IMR-90 (cell line): ENCODE data around the gene CTCF. TPM values are rescaled to one million over a fixed set of nuclear protein-coding genes. Genes with fewer than 3 reads are reported as not detected.

Experiments
- ATAC-seq: fragments of 200-7000 bp; cut with Tn5 transposase; 2 replicates; pipeline ENCODE4 v1.9.1; 2020; ENCODE audit warnings: low read depth, mild to moderate bottlenecking, moderate library complexity
- BruUV-seq: library from RNA; stranded (reverse); fragments of 400-500 nt; replicated peaks from 2 replicates; lab custom pipeline; 2021; lab: Mats Ljungman, UMichigan
- CTCF ChIA-PET: fragments of 300-600 bp; formaldehyde crosslinking; extraction: SDS; loops from one replicate; lab custom pipeline; 2021; ENCODE audit warnings: antibody characterized with exemption; lab: Yijun Ruan, JAX
- POLR2A ChIA-PET: fragments of 300-600 bp; sonication (Branson Sonifier 250); formaldehyde crosslinking; loops from one replicate; lab custom pipeline; 2022; ENCODE audit warnings: antibody characterized with exemption; ENCODE audit not compliant: unreplicated experiment; lab: Charles Lee
- DNase-seq: peaks from one replicate; pipeline ENCODE4 v3.0.0; 2013
- H2AFZ ChIP-seq: replicated peaks from 2 replicates; pipeline ENCODE3; 2013; ENCODE audit warnings: low read length, mild to moderate bottlenecking; ENCODE audit not compliant: poor library complexity
- H2AK5ac ChIP-seq: 2 replicates; pipeline ENCODE4 v1.6.1; 2013; ENCODE audit warnings: low read depth, low read length, inconsistent platforms
- H2AK9ac ChIP-seq: replicated peaks from 2 replicates; pipeline ENCODE3; 2013; ENCODE audit warnings: mild to moderate bottlenecking, low read depth, low read length, moderate library complexity; ENCODE audit not compliant: poor library complexity
- H2BK120ac ChIP-seq: 2 replicates; pipeline ENCODE4 v1.6.1; 2013; ENCODE audit warnings: low read depth, low read length, inconsistent platforms
- H2BK15ac ChIP-seq: 3 replicates; pipeline ENCODE4 v1.6.1; 2013; ENCODE audit warnings: low read depth, low read length, inconsistent platforms
- H2BK20ac ChIP-seq: 2 replicates; pipeline ENCODE4 v1.6.1; 2013; ENCODE audit warnings: low read depth, mild to moderate bottlenecking, inconsistent platforms, low read length, moderate library complexity
- H2BK5ac ChIP-seq: 2 replicates; pipeline ENCODE4 v1.6.1; 2013; ENCODE audit warnings: mild to moderate bottlenecking, low read depth, low read length, inconsistent platforms; ENCODE audit not compliant: poor library complexity, severe bottlenecking
- H3K14ac ChIP-seq: replicated peaks from 2 replicates; pipeline ENCODE4 v1.6.1; 2013; ENCODE audit warnings: low read depth, low read length, inconsistent platforms
- H3K18ac ChIP-seq: 2 replicates; pipeline ENCODE4 v1.6.1; 2013; ENCODE audit warnings: low read depth, low read length, control low read depth
- H3K23ac ChIP-seq: 2 replicates; pipeline ENCODE4 v1.6.1; 2013; ENCODE audit warnings: low read depth, low read length, inconsistent platforms
- H3K27ac ChIP-seq: 2 replicates; pipeline ENCODE4 v1.5.1; 2013; ENCODE audit warnings: mild to moderate bottlenecking, control low read depth, low read length; ENCODE audit not compliant: insufficient read depth
- H3K27me3 ChIP-seq: 2 replicates; pipeline ENCODE4 v1.6.1; 2013; ENCODE audit warnings: low read length; ENCODE audit not compliant: control insufficient read depth, insufficient read depth
- H3K36me3 ChIP-seq: 2 replicates; pipeline ENCODE4 v1.6.1; 2013; ENCODE audit warnings: low read length, mixed read lengths; ENCODE audit not compliant: control insufficient read depth, insufficient read depth
- H3K4ac ChIP-seq: 2 replicates; pipeline ENCODE4 v1.6.1; 2013; ENCODE audit warnings: low read depth, low read length, inconsistent platforms
- H3K4me1 ChIP-seq: 2 replicates; pipeline ENCODE4 v1.6.1; 2013; ENCODE audit warnings: low read length, mixed read lengths; ENCODE audit not compliant: control insufficient read depth, insufficient read depth
- H3K4me2 ChIP-seq: 2 replicates; pipeline ENCODE4 v1.6.1; 2013; ENCODE audit warnings: low read depth, mild to moderate bottlenecking, control low read depth, low read length, moderate library complexity
- H3K4me3 ChIP-seq: 2 replicates; pipeline ENCODE4 v1.5.1; 2013; ENCODE audit warnings: low read depth, mild to moderate bottlenecking, control low read depth, low read length, moderate library complexity; ENCODE audit not compliant: insufficient read depth
- H3K56ac ChIP-seq: 2 replicates; pipeline ENCODE4 v1.6.1; 2013; ENCODE audit warnings: low read length, inconsistent platforms; ENCODE audit not compliant: insufficient read depth; ENCODE audit errors: extremely low read depth
- H3K79me1 ChIP-seq, 2 experiments: 2 replicates each; pipeline ENCODE4 v1.6.1; 2013; ENCODE audit warnings: low read length in 2 of 2, inconsistent platforms in 1 of 2, low read depth in 1 of 2
- H3K9ac ChIP-seq: 2 replicates; pipeline ENCODE4 v1.6.1; 2013; ENCODE audit warnings: low read depth, low read length, control low read depth
- H3K9me1 ChIP-seq: 2 replicates; pipeline ENCODE4 v1.6.1; 2013; ENCODE audit warnings: low read length, inconsistent platforms; ENCODE audit not compliant: insufficient read depth
- H3K9me3 ChIP-seq: 2 replicates; pipeline ENCODE4 v1.6.1; 2013; ENCODE audit warnings: low read length; ENCODE audit not compliant: control insufficient read depth, insufficient read depth
- H4K20me1 ChIP-seq: 2 replicates; pipeline ENCODE4 v1.6.1; 2013; ENCODE audit warnings: low read length, inconsistent platforms; ENCODE audit not compliant: insufficient read depth
- H4K5ac ChIP-seq: 2 replicates; pipeline ENCODE4 v1.6.1; 2013; ENCODE audit warnings: mild to moderate bottlenecking, low read depth, low read length, control low read depth
- H4K8ac ChIP-seq, 2 experiments: 2 replicates each; pipeline ENCODE4 v1.6.1; 2013; ENCODE audit warnings: low read depth in 2 of 2, low read length in 2 of 2, control low read depth in 1 of 2, inconsistent platforms in 1 of 2
- H4K91ac ChIP-seq: 2 replicates; pipeline ENCODE4 v1.6.1; 2013; ENCODE audit warnings: low read depth, low read length, inconsistent platforms; ENCODE audit not compliant: insufficient read depth
- BHLHE40 ChIP-seq: fragments of 150-350 bp; IDR thresholded peaks from 2 replicates; pipeline ENCODE4 v1.6.1; 2016; ENCODE audit warnings: mild to moderate bottlenecking, low read depth, low read length
- CEBPB ChIP-seq: IDR thresholded peaks from 2 replicates; pipeline ENCODE4 v1.6.1; 2012; ENCODE audit warnings: low read depth, low read length, improper control_type of control experiment
- CHD1 ChIP-seq: IDR thresholded peaks from 2 replicates; pipeline ENCODE4 v1.6.1; 2012; ENCODE audit warnings: low read depth, low read length, improper control_type of control experiment
- CTCF ChIP-seq: conservative IDR thresholded peaks from 2 replicates; pipeline ENCODE4 v1.5.1; 2012; ENCODE audit warnings: mild to moderate bottlenecking, low read depth, low read length, improper control_type of control experiment
- ELK1 ChIP-seq: fragments of 150-350 bp; IDR thresholded peaks from 2 replicates; pipeline ENCODE4 v1.6.1; 2016; ENCODE audit warnings: low read depth, mild to moderate bottlenecking, low read length, moderate library complexity, borderline replicate concordance
- FOS ChIP-seq: fragments of 150-350 bp; IDR thresholded peaks from 2 replicates; pipeline ENCODE4 v1.6.1; 2016; ENCODE audit warnings: low read depth, low read length
- MAFK ChIP-seq: IDR thresholded peaks from 2 replicates; pipeline ENCODE4 v1.6.1; 2012; ENCODE audit warnings: low read depth, low read length, improper control_type of control experiment
- MAZ ChIP-seq: IDR thresholded peaks from 2 replicates; pipeline ENCODE4 v1.6.1; 2012; ENCODE audit warnings: low read depth, mild to moderate bottlenecking, low read length, improper control_type of control experiment, moderate library complexity, borderline replicate concordance
- MXI1 ChIP-seq: IDR thresholded peaks from 2 replicates; pipeline ENCODE4 v1.6.1; 2012; ENCODE audit warnings: low read depth, mild to moderate bottlenecking, low read length, moderate library complexity, borderline replicate concordance
- NFE2L2 ChIP-seq: fragments of 150-350 bp; IDR thresholded peaks from 2 replicates; pipeline ENCODE4 v1.6.1; 2016; ENCODE audit warnings: low read depth, mild to moderate bottlenecking, low read length
- POLR2A ChIP-seq: IDR thresholded peaks from 2 replicates; pipeline ENCODE4 v1.6.1; 2012; ENCODE audit warnings: mild to moderate bottlenecking, low read depth, low read length
- RAD21 ChIP-seq: IDR thresholded peaks from 2 replicates; pipeline ENCODE4 v1.6.1; 2012; ENCODE audit warnings: low read length, improper control_type of control experiment
- RCOR1 ChIP-seq: IDR thresholded peaks from 2 replicates; pipeline ENCODE4 v1.6.1; 2012; ENCODE audit warnings: mild to moderate bottlenecking, low read length, improper control_type of control experiment; ENCODE audit not compliant: insufficient replicate concordance
- RFX5 ChIP-seq: IDR thresholded peaks from 2 replicates; pipeline ENCODE4 v1.8.0; 2012; ENCODE audit warnings: low read depth, mild to moderate bottlenecking, low read length, moderate library complexity
- SMC3 ChIP-seq: fragments of 150-350 bp; IDR thresholded peaks from 2 replicates; pipeline ENCODE4 v1.6.1; 2016; ENCODE audit warnings: low read depth, mild to moderate bottlenecking, antibody characterized with exemption, low read length, moderate library complexity
- USF2 ChIP-seq: fragments of 150-350 bp; IDR thresholded peaks from 2 replicates; pipeline ENCODE4 v1.6.1; 2017; ENCODE audit warnings: mild to moderate bottlenecking, antibody characterized with exemption, low read length, low read depth
- WGBS, 2 experiments: methylation state at CpG; one replicate each; pipeline versions ENCODE4 v1.1.5 to v1.1.7; 2013; ENCODE audit warnings: missing lambda C conversion rate in 2 of 2; ENCODE audit not compliant: insufficient read length in 1 of 2; ENCODE audit errors: extremely low coverage in 2 of 2; 5-methylcytosine and 5-hydroxymethylcytosine counted together
- dilution Hi-C: fragments of 300-500 bp; cut with HindIII; formaldehyde crosslinking; loops from one replicate; pipeline ENCODE4 v1.14.3; 2018; ENCODE audit warnings: low sequenced_read_pairs; ENCODE audit not compliant: unreplicated experiment
- in situ Hi-C: fragments of 300-500 bp; cut with MboI; formaldehyde crosslinking; loops from 3 replicates; pipeline ENCODE4 v1.14.3; 2019; ENCODE audit warnings: low sequenced_read_pairs, inconsistent platforms, mixed read lengths
- intact Hi-C: fragments of 100-400 bp; cut with micrococcal nuclease; formaldehyde crosslinking; loops from 2 replicates; pipeline ENCODE4 v1.10.0; 2022
- polyA plus RNA-seq, 3 experiments: library from polyadenylated mRNA; depleted of rRNA; stranded (reverse); fragments of >200 nt; gene quantifications; 2 replicates each; pipeline ENCODE4 v1.2.3, GENCODE V29; 2012; ENCODE audit warnings: low replicate concordance in 1 of 3
- total RNA-seq: library from RNA; depleted of rRNA; stranded (reverse); fragments of >200 nt; gene quantifications from 2 replicates; pipeline ENCODE4 v1.2.3, GENCODE V29; 2012

Gene CTCF
- total and polyA plus RNA-seq, 2 of the 4 experiments (the other 2 are of a cell fraction) = 16.1 to 22.8 TPM

- Histone ChIP-seq H3K27me3 (no peaks in the 10 kb centered on the region), H3K36me3 (peaks cover 7% of the 10 kb centered on the region), H3K14ac (no peak overlapping the region), H2AFZ (no peak overlapping the region), H3K4ac (no peak overlapping the region), H2AK5ac (no peak overlapping the region), H2BK20ac (no peak overlapping the region), H3K23ac (no peak overlapping the region), H3K4me3 (no peak overlapping the region), H3K27ac (no peak overlapping the region), H3K79me1 (peaks cover 29 to 57% of the 10 kb centered on the region in 2 experiments), H4K8ac (no peak overlapping the region), H3K9ac (no peak overlapping the region), H4K5ac (no peak overlapping the region), H4K20me1 (peaks cover 6% of the 10 kb centered on the region), H3K4me2 (no peak overlapping the region), H3K56ac (no peak overlapping the region), H3K4me1 (peaks cover 3% of the 10 kb centered on the region; the same call in 1 of the 2 replicates), H3K9me3 (no peaks in the 10 kb centered on the region), H4K91ac (no peak overlapping the region), H2BK120ac (no peak overlapping the region), H3K18ac (no peak overlapping the region), H2BK15ac (no peak overlapping the region), H2AK9ac (no peak overlapping the region), H3K9me1 (peaks cover 6% of the 10 kb centered on the region), H2BK5ac (no peak overlapping the region)
- no peak for DNase-seq
- intact Hi-C loops = loop anchor here (5.0 kb wide), 1 partner anchor 36 kb away; no protein-coding TSS in a partner anchor
- dilution Hi-C loops = no loop called here
- CTCF ChIA-PET = interaction anchor here (0.6 kb wide), 1 partner anchor 1660 kb away, joined by 3 read pairs; no protein-coding TSS in a partner anchor
- in situ Hi-C loops = no loop called here
- POLR2A ChIA-PET = no interaction called here
- WGBS, 2 experiments = no CpG with 5 or more reads among the region's 6 CpGs
- ATAC-seq = no peak
- no TSS peak for BruUV-seq
- TF ChIP-seq BHLHE40 = no peak
- no peak for TF ChIP-seq CEBPB
- TF ChIP-seq NFE2L2 = no peak
- TF ChIP-seq MAFK = no peak
- no peak for TF ChIP-seq FOS
- no peak for TF ChIP-seq CTCF
- TF ChIP-seq SMC3 = no peak
- TF ChIP-seq USF2 = no peak
- no peak for TF ChIP-seq MXI1
- TF ChIP-seq RFX5 = no peak
- TF ChIP-seq MAZ = no peak
- no peak for TF ChIP-seq ELK1
- no peak for TF ChIP-seq RAD21
- no peak for TF ChIP-seq RCOR1
- TF ChIP-seq POLR2A = no peak
- TF ChIP-seq CHD1 = no peak
These were observed 44.3 kb downstream of the CTCF start for GRCh38 chr16:67606632-67607031.
